HEK293 (cell line): ENCODE measurements around the gene HOXA10.

Experiments used
- EGR2 ChIP-seq: fragments of 450-650 bp; formaldehyde crosslinking; IDR thresholded peaks from 2 replicates; pipeline ENCODE4 v1.5.1; 2016; ENCODE audit warnings: low read depth, missing biosample characterization, missing genetic modification characterization
- HOXC10 ChIP-seq: sonication (generic); formaldehyde crosslinking; IDR thresholded peaks from 2 replicates; pipeline ENCODE4 v1.8.1; 2023; ENCODE audit warnings: mild to moderate bottlenecking, missing genetic modification reagents
- KLF10 ChIP-seq: fragments of 450-650 bp; IDR thresholded peaks from 2 replicates; pipeline ENCODE4 v1.5.1; 2018; ENCODE audit warnings: missing biosample characterization, mild to moderate bottlenecking, missing genetic modification characterization
- KLF8 ChIP-seq: fragments of 450-650 bp; formaldehyde crosslinking; IDR thresholded peaks from 2 replicates; pipeline ENCODE4 v1.5.1; 2016; ENCODE audit warnings: missing biosample characterization, missing genetic modification characterization
- MYNN ChIP-seq: fragments of 450-650 bp; formaldehyde crosslinking; IDR thresholded peaks from 2 replicates; pipeline ENCODE4 v1.5.1; 2016; ENCODE audit warnings: missing biosample characterization, missing genetic modification characterization, borderline replicate concordance
- REPIN1 ChIP-seq: fragments of 450-650 bp; formaldehyde crosslinking; IDR thresholded peaks from 2 replicates; pipeline ENCODE4 v1.5.1; 2017; ENCODE audit warnings: missing biosample characterization, missing genetic modification characterization, low read depth
- SCRT1 ChIP-seq: fragments of 450-650 bp; formaldehyde crosslinking; IDR thresholded peaks from 2 replicates; pipeline ENCODE4 v1.5.1; 2016; ENCODE audit warnings: missing biosample characterization, missing genetic modification characterization, borderline replicate concordance
- SP3 ChIP-seq: fragments of 450-650 bp; formaldehyde crosslinking; IDR thresholded peaks from 2 replicates; pipeline ENCODE4 v1.5.1; 2016; ENCODE audit warnings: missing biosample characterization, missing genetic modification characterization
- YY1 ChIP-seq: fragments of 450-650 bp; formaldehyde crosslinking; IDR thresholded peaks from 2 replicates; pipeline ENCODE4 v1.5.1; 2018; ENCODE audit warnings: missing biosample characterization, missing genetic modification characterization
- ZBTB21 ChIP-seq: fragments of 450-650 bp; formaldehyde crosslinking; IDR thresholded peaks from 2 replicates; pipeline ENCODE4 v1.5.1; 2017; ENCODE audit warnings: missing biosample characterization, missing genetic modification characterization
- ZBTB48 ChIP-seq: fragments of 450-650 bp; formaldehyde crosslinking; IDR thresholded peaks from 2 replicates; pipeline ENCODE4 v1.5.1; 2016; ENCODE audit warnings: missing biosample characterization, missing genetic modification characterization
- ZEB2 ChIP-seq: fragments of 450-650 bp; formaldehyde crosslinking; IDR thresholded peaks from 2 replicates; pipeline ENCODE4 v1.5.1; 2016; ENCODE audit warnings: missing biosample characterization, missing genetic modification characterization
- ZFP69B ChIP-seq: fragments of 450-650 bp; formaldehyde crosslinking; IDR thresholded peaks from 2 replicates; pipeline ENCODE4 v1.5.1; 2016; ENCODE audit warnings: missing biosample characterization, missing genetic modification characterization
- ZNF114 ChIP-seq: fragments of 450-650 bp; formaldehyde crosslinking; IDR thresholded peaks from 2 replicates; pipeline ENCODE4 v1.5.0; 2017; ENCODE audit warnings: missing biosample characterization, missing genetic modification characterization
- ZNF214 ChIP-seq: fragments of 450-650 bp; formaldehyde crosslinking; IDR thresholded peaks from 2 replicates; pipeline ENCODE4 v1.5.1; 2017; ENCODE audit warnings: missing biosample characterization, mild to moderate bottlenecking, missing genetic modification characterization, borderline replicate concordance
- ZNF221 ChIP-seq: fragments of 450-650 bp; formaldehyde crosslinking; IDR thresholded peaks from 2 replicates; pipeline ENCODE4 v1.5.1; 2017; ENCODE audit warnings: missing biosample characterization, missing genetic modification characterization, borderline replicate concordance
- ZNF223 ChIP-seq: fragments of 450-650 bp; formaldehyde crosslinking; IDR thresholded peaks from 2 replicates; pipeline ENCODE4 v1.5.1; 2016; ENCODE audit warnings: missing biosample characterization, missing genetic modification characterization
- ZNF248 ChIP-seq: fragments of 450-650 bp; formaldehyde crosslinking; IDR thresholded peaks from 2 replicates; pipeline ENCODE4 v1.5.1; 2017; ENCODE audit warnings: missing biosample characterization, missing genetic modification characterization
- ZNF266 ChIP-seq: fragments of 450-650 bp; formaldehyde crosslinking; IDR thresholded peaks from 2 replicates; pipeline ENCODE4 v1.5.1; 2016; ENCODE audit warnings: missing biosample characterization, missing genetic modification characterization, low read depth
- ZNF292 ChIP-seq: fragments of 450-650 bp; formaldehyde crosslinking; IDR thresholded peaks from 2 replicates; pipeline ENCODE4 v1.5.1; 2016; ENCODE audit warnings: low read depth, missing biosample characterization, missing genetic modification characterization, borderline replicate concordance
- ZNF302 ChIP-seq: fragments of 450-650 bp; formaldehyde crosslinking; IDR thresholded peaks from 2 replicates; pipeline ENCODE4 v1.5.1; 2016; ENCODE audit warnings: missing biosample characterization, missing genetic modification characterization, low read depth
- ZNF341 ChIP-seq: fragments of 450-650 bp; formaldehyde crosslinking; IDR thresholded peaks from 2 replicates; pipeline ENCODE4; 2016; ENCODE audit warnings: low read depth, missing biosample characterization, missing genetic modification characterization
- ZNF391 ChIP-seq: fragments of 450-650 bp; formaldehyde crosslinking; IDR thresholded peaks from 2 replicates; pipeline ENCODE4 v1.5.1; 2016; ENCODE audit warnings: low read depth, missing biosample characterization, missing genetic modification characterization, borderline replicate concordance
- ZNF416 ChIP-seq: fragments of 450-650 bp; formaldehyde crosslinking; IDR thresholded peaks from 2 replicates; pipeline ENCODE4 v1.5.1; 2016; ENCODE audit warnings: missing biosample characterization, missing genetic modification characterization
- ZNF433 ChIP-seq: fragments of 450-650 bp; formaldehyde crosslinking; IDR thresholded peaks from 2 replicates; pipeline ENCODE4 v1.5.1; 2016; ENCODE audit warnings: missing biosample characterization, missing genetic modification characterization, low read depth
- ZNF513 ChIP-seq: fragments of 450-650 bp; IDR thresholded peaks from 2 replicates; pipeline ENCODE4 v1.5.1; 2018; ENCODE audit warnings: missing biosample characterization, missing genetic modification characterization
- ZNF530 ChIP-seq: fragments of 450-650 bp; formaldehyde crosslinking; IDR thresholded peaks from 2 replicates; pipeline ENCODE4 v1.5.1; 2016; ENCODE audit warnings: low read depth, missing biosample characterization, missing genetic modification characterization
- ZNF555 ChIP-seq: fragments of 450-650 bp; formaldehyde crosslinking; conservative IDR thresholded peaks from 2 replicates; pipeline ENCODE4 v1.5.1; 2017; ENCODE audit warnings: missing biosample characterization, mild to moderate bottlenecking, missing genetic modification characterization, inconsistent platforms
- ZNF600 ChIP-seq: fragments of 450-650 bp; formaldehyde crosslinking; IDR thresholded peaks from 2 replicates; pipeline ENCODE4 v1.5.1; 2016; ENCODE audit warnings: missing biosample characterization, missing genetic modification characterization
- ZNF623 ChIP-seq: fragments of 450-650 bp; formaldehyde crosslinking; IDR thresholded peaks from 2 replicates; pipeline ENCODE4 v1.5.1; 2016; ENCODE audit warnings: missing biosample characterization, missing genetic modification characterization
- ZNF658 ChIP-seq: fragments of 450-650 bp; formaldehyde crosslinking; IDR thresholded peaks from 2 replicates; pipeline ENCODE4; 2016; ENCODE audit warnings: missing biosample characterization, missing genetic modification characterization
- ZNF701 ChIP-seq: fragments of 450-650 bp; formaldehyde crosslinking; IDR thresholded peaks from 2 replicates; pipeline ENCODE4 v1.5.1; 2016; ENCODE audit warnings: missing biosample characterization, missing genetic modification characterization
- ZNF792 ChIP-seq: fragments of 450-650 bp; formaldehyde crosslinking; IDR thresholded peaks from 2 replicates; pipeline ENCODE4 v1.5.1; 2016; ENCODE audit warnings: missing biosample characterization, missing genetic modification characterization
- TF ChIP-seq, protein P1 (sequence below): fragments of 450-650 bp; formaldehyde crosslinking; conservative IDR thresholded peaks from 2 replicates; pipeline ENCODE4 v1.5.1; 2016; ENCODE audit warnings: low read depth, missing biosample characterization, missing genetic modification characterization
- TF ChIP-seq, protein P2 (sequence below): fragments of 450-650 bp; formaldehyde crosslinking; IDR thresholded peaks from 2 replicates; pipeline ENCODE4 v1.5.1; 2016; ENCODE audit warnings: missing biosample characterization, missing genetic modification characterization

The HOXA10 gene

GRCh38 chr7:27179503-27180430, 5.6 kb upstream of the HOXA10 start (continued):
- no peak for TF ChIP-seq ZNF530 (tag by site-specific recombination)
- TF ChIP-seq ZNF266 (tag by site-specific recombination) = no peak
- no peak for TF ChIP-seq ZNF513
- TF ChIP-seq ZNF600 (tag by site-specific recombination) = no peak
- peak; percentile 45; the same call in 1 of the 2 replicates for TF ChIP-seq REPIN1 (tag by site-specific recombination)
- TF ChIP-seq ZBTB21 (tag by site-specific recombination) = no peak
- TF ChIP-seq, protein P1, sequence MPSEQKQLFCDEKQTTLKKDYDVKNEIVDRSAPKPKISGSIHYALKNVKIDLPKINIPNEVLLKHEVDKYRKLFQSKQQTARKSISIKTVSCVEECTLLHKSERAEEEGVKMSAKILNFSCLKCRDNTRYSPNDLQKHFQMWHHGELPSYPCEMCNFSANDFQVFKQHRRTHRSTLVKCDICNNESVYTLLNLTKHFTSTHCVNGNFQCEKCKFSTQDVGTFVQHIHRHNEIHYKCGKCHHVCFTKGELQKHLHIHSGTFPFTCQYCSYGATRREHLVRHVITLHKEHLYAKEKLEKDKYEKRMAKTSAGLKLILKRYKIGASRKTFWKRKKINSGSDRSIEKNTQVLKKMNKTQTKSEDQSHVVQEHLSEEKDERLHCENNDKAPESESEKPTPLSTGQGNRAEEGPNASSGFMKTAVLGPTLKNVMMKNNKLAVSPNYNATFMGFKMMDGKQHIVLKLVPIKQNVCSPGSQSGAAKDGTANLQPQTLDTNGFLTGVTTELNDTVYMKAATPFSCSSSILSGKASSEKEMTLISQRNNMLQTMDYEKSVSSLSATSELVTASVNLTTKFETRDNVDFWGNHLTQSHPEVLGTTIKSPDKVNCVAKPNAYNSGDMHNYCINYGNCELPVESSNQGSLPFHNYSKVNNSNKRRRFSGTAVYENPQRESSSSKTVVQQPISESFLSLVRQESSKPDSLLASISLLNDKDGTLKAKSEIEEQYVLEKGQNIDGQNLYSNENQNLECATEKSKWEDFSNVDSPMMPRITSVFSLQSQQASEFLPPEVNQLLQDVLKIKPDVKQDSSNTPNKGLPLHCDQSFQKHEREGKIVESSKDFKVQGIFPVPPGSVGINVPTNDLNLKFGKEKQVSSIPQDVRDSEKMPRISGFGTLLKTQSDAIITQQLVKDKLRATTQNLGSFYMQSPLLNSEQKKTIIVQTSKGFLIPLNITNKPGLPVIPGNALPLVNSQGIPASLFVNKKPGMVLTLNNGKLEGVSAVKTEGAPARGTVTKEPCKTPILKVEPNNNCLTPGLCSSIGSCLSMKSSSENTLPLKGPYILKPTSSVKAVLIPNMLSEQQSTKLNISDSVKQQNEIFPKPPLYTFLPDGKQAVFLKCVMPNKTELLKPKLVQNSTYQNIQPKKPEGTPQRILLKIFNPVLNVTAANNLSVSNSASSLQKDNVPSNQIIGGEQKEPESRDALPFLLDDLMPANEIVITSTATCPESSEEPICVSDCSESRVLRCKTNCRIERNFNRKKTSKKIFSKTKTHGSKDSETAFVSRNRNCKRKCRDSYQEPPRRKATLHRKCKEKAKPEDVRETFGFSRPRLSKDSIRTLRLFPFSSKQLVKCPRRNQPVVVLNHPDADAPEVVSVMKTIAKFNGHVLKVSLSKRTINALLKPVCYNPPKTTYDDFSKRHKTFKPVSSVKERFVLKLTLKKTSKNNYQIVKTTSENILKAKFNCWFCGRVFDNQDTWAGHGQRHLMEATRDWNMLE = no peak
- no peak for TF ChIP-seq ZNF658 (tag by site-specific recombination)
- no peak for TF ChIP-seq ZNF792 (tag by site-specific recombination)
- TF ChIP-seq ZNF292 (tag by site-specific recombination) = no peak
- no peak; the same call in 1 of the 2 replicates for TF ChIP-seq KLF8
- no peak for TF ChIP-seq EGR2
- no peak for TF ChIP-seq ZNF391 (tag by site-specific recombination)
- no peak for TF ChIP-seq ZNF555 (tag by site-specific recombination)
- no peak for TF ChIP-seq HOXC10 (CRISPR knock-in tag)
- no peak for TF ChIP-seq ZNF341 (tag by site-specific recombination)
- no peak for TF ChIP-seq ZNF221 (tag by site-specific recombination)
- no peak for TF ChIP-seq ZNF223 (tag by site-specific recombination)
- no peak for TF ChIP-seq SP3 (tag by site-specific recombination)
- TF ChIP-seq ZNF433 (tag by site-specific recombination) = no peak
- TF ChIP-seq MYNN (tag by site-specific recombination) = peak; percentile 63
- no peak; the same call in 1 of the 2 replicates for TF ChIP-seq ZEB2 (tag by site-specific recombination)
- TF ChIP-seq ZBTB48 = peak; percentile 57; the same call in 1 of the 2 replicates
- TF ChIP-seq ZNF248 (tag by site-specific recombination) = no peak
- TF ChIP-seq, protein P2, sequence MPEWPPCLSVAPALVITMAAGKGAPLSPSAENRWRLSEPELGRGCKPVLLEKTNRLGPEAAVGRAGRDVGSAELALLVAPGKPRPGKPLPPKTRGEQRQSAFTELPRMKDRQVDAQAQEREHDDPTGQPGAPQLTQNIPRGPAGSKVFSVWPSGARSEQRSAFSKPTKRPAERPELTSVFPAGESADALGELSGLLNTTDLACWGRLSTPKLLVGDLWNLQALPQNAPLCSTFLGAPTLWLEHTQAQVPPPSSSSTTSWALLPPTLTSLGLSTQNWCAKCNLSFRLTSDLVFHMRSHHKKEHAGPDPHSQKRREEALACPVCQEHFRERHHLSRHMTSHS (tag by site-specific recombination) = no peak
- no peak for TF ChIP-seq ZNF214 (tag by site-specific recombination)
- no peak for TF ChIP-seq SCRT1
- 0 out of 2 replicates have a peak, but pooled peaks have one; percentile 10 for TF ChIP-seq ZFP69B (tag by site-specific recombination)
- TF ChIP-seq KLF10 = peak; percentile 48; the same call in 1 of the 2 replicates
- no peak for TF ChIP-seq ZNF701 (tag by site-specific recombination)
- no peak for TF ChIP-seq ZNF416 (tag by site-specific recombination)
- TF ChIP-seq ZNF302 (tag by site-specific recombination) = no peak
- TF ChIP-seq ZNF114 (tag by site-specific recombination) = no peak
- no peak for TF ChIP-seq ZNF623 (tag by site-specific recombination)
- TF ChIP-seq YY1 (tag by site-specific recombination) = no peak; the same call in 1 of the 2 replicates
